ENCODE data around the gene SCD.
A peak's percentile ranks its signal among the peaks of the same experiment; 100 is the strongest.
"Not testable (repeated sequence)": the region's sequence is repeated elsewhere in the genome, so short reads cannot be mapped to it uniquely, and the experiment has no call there.

The SCD gene

GRCh38 chr10:100346765-100347567, at the start of gene SCD:
TSS of gene SCD (plus strand) at chr10:100347233. CDS start at chr10:100347505, 272 bp downstream.
- DNase-seq, result peak; percentile 43

DNA sequence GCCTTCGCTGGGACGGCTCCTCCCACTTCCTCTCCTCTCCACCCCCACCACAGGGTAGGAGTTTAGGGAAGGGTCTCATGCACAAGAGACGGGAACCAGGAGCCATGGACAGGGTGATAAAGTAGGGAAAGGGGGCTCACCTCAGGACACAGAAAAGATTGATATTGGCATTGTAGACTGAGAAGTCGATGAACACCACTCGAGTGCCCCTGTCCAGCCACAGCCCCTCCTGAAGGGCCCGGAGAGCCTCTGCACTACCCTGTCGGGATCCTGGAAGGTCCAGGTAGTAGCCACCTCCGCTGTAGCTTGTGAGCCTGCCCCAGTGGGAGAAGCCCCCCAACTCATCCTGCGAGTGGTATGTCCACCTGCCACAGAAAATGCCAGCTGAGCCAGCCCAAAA, 49.8 kb upstream of the SCD start:
- DNase-seq, result no peak

DNA sequence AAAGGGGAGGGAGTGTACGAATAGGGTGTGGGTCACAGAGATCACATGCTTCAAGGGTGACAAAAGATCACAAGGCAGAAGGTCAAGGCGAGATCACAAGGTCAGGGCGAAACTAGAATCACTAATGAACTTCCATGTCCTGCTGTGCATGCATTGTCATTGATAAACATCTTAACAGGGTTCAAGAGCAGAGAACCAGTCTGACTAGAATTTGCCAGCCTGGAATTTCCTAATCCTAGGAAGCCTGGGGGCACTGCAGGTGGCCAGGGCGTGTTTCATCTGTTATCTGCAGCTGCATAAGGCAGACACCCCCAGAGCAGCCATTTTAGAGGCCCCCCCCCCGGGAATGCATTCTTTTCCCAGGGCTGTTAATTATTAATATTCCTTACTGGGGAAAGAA, 45.9 kb upstream of the SCD start:
- not testable (repeated sequence) for DNase-seq

GRCh38 chr10:100303724-100304319, 43.2 kb upstream of the SCD start:
- no peak for DNase-seq

DNA sequence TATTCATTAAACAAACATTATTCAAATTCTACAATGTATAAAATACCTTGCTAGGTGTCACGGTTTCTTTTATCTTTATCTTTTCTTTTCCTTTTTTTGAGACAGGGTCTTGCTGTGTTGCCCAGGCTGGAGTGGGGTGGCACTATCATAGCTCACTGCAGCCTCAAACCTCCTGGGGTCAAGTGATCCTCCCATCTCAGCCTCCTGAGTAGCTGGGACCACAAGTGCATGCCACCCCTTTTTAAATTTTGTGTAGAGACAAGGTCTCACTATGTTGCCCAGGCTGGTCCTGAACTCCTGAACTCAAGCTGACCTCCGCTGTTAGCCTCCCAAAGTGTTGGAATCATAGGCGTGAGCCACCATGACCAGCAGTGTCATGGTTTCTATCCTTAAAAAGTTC, 42.6 kb upstream of the SCD start:
- DNase-seq, result no peak

DNA sequence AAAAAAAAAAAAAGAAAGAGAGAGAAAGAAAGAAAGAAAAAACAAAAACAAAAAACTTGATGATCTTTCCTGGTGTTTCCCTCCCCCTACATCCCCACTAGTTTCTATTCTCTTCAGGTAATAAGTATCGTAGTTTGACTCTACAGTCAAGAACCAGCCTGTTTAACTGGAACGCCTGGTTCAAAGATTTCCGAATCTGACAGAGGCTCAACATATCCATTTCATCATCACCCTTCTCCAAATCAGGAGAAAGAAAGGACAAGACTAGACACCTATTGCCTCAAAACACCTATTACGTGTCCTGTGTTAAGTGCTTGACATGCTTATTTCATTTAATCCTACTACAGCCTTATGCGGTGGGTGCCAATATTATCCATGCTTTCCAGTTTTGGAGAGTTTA, 40.2 kb upstream of the SCD start:
- DNase-seq, result no peak

GRCh38 chr10:100307684-100308083, 39.3 kb upstream of the SCD start:
- DNase-seq, result no peak

GRCh38 chr10:100311298-100311697, 35.7 kb upstream of the SCD start:
- DNase-seq, result no peak

GRCh38 chr10:100315615-100316014, 31.4 kb upstream of the SCD start:
- DNase-seq, result no peak

DNA sequence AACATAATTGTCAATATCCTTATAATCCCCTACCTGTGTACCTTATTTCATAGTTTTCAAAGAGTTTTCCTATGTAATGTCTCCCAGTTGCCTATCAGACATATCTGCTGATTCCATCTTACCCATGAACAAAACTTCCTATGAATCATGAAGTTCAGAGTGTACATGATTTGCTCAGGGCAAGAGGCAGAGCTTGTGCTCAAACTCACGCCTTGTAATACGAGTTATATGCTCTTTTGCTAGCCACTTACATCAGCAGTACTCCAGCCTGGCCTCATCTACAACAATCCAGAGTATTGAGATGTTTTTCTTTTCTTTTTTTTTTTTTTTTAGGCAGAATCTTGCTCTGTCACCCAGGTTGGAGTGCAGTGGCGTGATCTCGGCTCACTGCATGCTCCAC, 28.8 kb upstream of the SCD start:
- no peak for DNase-seq

GRCh38 chr10:100319707-100320402, 27.2 kb upstream of the SCD start:
- no peak for DNase-seq

GRCh38 chr10:100325158-100325557, 21.9 kb upstream of the SCD start:
- no peak for DNase-seq

DNA sequence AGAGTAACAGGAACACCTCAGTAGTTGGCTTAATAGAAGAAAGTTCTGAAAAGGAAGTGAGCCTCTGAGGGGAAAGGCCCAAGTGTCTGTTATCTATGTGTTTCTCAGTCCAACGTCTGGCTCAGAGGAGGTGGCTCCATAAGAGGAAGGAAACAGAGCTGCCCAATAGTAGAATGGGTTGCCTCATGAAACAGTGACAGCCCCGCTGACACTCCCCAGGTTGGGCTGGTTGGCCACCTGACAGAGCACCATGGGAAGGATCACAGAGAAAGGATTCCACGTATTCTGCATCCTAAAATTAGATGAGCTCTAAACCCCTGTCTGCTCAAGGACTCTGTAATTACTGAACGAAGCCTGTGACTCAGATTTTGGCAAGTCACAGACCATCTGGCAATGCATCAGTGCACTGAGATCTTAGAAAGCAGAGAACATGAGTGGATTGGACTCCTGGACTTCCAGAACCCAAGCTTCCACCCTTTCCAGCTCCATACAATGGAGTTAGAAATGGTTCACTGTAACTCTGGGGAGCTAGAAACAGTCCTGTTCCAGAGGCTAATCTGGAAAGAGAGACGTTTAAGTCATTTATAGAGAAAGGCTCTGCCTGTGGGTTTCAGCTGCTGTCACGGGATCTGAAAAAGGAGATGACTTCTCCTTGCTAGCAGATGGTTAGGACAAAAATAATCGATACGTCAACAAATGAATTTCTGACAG, 19.9 kb upstream of the SCD start:
- DNase-seq, result no peak

DNA sequence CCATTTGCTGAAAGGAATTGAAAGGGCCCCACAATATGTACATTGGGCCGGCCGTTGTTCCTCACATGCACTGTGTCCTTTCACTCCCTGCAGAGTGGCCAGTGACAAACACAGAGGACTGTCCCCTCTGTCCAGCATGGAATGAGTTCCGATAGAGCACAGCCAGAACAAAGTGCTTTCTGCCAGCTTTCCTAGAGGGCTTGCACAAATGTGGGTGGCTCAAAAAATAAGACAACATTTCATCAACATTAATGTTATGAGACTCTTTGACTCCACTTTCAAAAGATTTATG, 19.4 kb upstream of the SCD start:
- DNase-seq, result no peak

DNA sequence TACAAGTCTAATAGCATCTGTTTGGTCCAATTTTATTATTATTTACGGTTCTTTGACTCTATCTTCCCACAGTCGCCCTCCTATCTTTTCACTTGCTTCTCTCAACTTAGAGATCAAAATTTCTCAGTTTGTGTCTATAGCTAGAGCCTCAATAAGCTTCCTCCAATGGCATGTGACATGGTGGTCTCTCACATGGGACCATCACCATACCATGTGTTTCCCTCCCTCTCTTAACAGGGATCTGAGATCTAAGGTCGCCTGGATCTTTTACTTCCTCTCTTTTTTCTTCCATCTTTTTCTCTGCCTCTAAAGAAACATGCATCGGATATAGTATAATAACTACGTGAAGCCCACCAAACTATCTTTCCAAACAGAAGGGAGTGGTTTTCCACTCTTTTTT, 18.8 kb upstream of the SCD start:
- no peak for DNase-seq

DNA sequence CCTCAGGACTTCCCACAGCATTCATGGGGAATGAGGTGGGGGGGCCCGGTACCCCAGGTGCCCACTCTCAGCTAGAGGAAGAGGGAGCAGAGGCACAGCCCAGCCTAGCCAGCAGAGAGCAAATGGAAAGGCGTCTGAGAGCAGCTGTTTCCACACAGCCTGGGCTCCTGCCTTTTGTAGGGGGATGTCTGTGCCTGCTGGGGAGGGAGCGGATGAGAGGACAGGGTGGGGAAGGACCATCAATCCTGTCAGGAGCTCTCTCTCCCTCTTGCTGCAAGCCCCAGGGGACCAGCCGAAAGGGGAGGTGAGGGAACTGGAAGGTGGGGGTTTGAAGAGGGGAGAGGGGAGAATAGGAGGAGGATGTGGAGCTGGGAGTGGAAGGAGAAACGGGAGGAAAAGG, 17.0 kb upstream of the SCD start, which contains the start of gene PKD2L1:
PKD2L1 (minus strand) TSS at position 150 of the 400 bp plus-strand sequence; CDS start at position 25, 125 bp downstream.
- DNase-seq, result no peak

DNA sequence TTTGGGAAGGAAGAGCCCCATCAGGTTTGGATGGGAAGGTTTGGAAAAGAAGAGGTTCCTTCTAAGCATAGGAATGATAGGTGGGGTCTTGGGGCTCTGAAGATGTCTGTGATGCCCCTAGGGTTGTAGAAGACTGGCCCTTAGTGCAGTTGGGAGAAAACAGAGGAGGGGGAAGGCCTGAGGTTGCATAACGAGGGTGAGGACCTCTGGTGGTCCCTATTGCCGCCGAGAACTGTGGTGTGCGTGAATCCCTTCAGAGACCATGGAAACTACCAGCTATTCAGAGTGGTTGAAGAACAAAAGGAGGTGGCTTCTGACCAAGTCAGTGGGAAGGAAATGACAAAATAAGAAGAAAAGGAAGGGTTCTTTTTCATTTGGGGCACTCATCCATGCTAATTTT, 13.9 kb upstream of the SCD start:
- DNase-seq, result no peak

GRCh38 chr10:100333661-100334440, 13.2 kb upstream of the SCD start:
- no peak for DNase-seq

- DNase-seq, result no peak
These were observed 12.3 kb upstream of the SCD start for GRCh38 chr10:100334762-100335161.

DNA sequence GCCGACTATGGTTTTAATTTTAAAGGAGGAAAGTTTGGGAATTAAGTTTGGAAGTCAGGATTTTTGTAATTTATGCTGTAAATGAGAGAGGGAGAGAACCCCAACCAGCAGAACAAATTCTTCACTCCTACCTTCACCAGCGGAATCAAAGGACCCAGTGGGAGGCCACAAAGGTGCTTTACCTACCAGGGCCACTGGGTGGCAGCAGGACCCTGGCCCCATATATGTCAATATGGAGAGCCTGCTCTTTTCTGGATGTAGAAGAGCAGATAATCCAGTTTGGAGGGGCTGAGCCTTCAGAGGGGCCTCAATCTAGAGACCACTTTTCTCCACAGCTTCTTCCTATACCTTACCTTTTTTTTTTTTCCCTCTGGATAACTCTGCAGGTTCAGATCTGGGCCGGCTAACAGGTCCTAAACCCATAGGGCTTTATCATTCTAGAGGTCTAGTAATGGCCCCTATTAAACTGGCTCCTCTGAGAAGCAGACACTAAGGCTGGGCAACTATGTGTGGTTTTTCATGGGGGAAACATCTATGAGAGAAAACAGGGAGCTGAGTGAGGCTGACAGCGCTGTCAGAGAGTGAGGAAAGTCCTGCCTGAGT, 8.5 kb upstream of the SCD start:
- peak; percentile 15 for DNase-seq

DNA sequence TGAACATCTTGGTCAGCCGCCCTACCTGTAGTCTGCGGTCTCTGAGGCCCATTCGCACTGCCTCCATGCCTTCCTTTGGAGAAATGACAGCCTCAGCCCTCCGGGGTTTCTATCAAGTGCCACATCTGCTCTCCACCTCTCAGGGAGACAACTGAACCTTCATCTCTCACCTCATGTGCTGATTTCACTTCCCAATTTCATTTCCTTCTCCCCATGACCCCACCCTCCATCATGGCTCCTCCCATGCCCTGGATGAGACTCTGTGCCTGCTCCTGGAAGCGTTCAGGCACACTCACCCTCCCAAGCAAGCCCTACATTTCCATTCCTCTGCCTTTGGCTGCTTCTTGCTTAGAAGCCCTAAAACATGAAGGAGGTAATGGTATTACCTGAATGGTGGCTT, 7.8 kb upstream of the SCD start:
- no peak for DNase-seq

Measured in NCI-H2029 (cell line).